K562 (cell line): ENCODE data around the gene SCYL1. TPM values are rescaled to one million over a fixed set of nuclear protein-coding genes. Genes with fewer than 3 reads are reported as not detected.

Experiments
- CAMTA2 ChIP-seq: fragments of 250-450 bp; sonication (Bioruptor Pico); conservative IDR thresholded peaks from 2 replicates; pipeline ENCODE4 v1.5.1; 2022
- CBX5 ChIP-seq: IDR thresholded peaks from 2 replicates; pipeline ENCODE4 v1.6.1; 2014; ENCODE audit warnings: low read depth, borderline replicate concordance
- CHAMP1 ChIP-seq: fragments of 450-650 bp; IDR thresholded peaks from 2 replicates; pipeline ENCODE4 v1.6.1; 2016; ENCODE audit warnings: mild to moderate bottlenecking
- DDX20 ChIP-seq: fragments of 450-650 bp; IDR thresholded peaks from 2 replicates; pipeline ENCODE4 v1.6.1; 2016; ENCODE audit warnings: missing genetic modification characterization, low read depth, mild to moderate bottlenecking, missing compliant biosample characterization, moderate library complexity
- GATA2 ChIP-seq: sonication (generic); formaldehyde crosslinking; IDR thresholded peaks from 2 replicates; pipeline ENCODE4 v1.4.0; 2020; ENCODE audit warnings: mild to moderate bottlenecking, missing genetic modification reagents
- HBP1 ChIP-seq: fragments of 450-650 bp; formaldehyde crosslinking; IDR thresholded peaks from 2 replicates; pipeline ENCODE4 v1.4.0; 2022; ENCODE audit warnings: missing genetic modification characterization
- HINFP ChIP-seq: fragments of 450-650 bp; conservative IDR thresholded peaks from 2 replicates; pipeline ENCODE4 v1.6.1; 2016; ENCODE audit warnings: missing genetic modification characterization, low read depth, mild to moderate bottlenecking, control low read depth, missing compliant biosample characterization
- HMBOX1 ChIP-seq: sonication (generic); IDR thresholded peaks from 2 replicates; pipeline ENCODE4 v1.6.1; 2016
- KDM1A ChIP-seq, 2 experiments: fragments of 450-650 bp; IDR thresholded peaks; 2 replicates each; pipeline ENCODE4 v1.6.1; 2016; ENCODE audit warnings: mild to moderate bottlenecking in 2 of 2
- NBN ChIP-seq: fragments of 450-650 bp; IDR thresholded peaks from 2 replicates; pipeline ENCODE4 v1.6.1; 2016; ENCODE audit warnings: low read depth, mild to moderate bottlenecking
- OTX1 ChIP-seq: fragments of 450-650 bp; formaldehyde crosslinking; IDR thresholded peaks from 2 replicates; pipeline ENCODE4 v1.4.0; 2022; ENCODE audit warnings: mild to moderate bottlenecking
- RBM14 ChIP-seq: fragments of 200-400 bp; formaldehyde crosslinking; IDR thresholded peaks from 2 replicates; pipeline ENCODE4 v1.6.1; 2018; ENCODE audit warnings: low read depth, mild to moderate bottlenecking, low read length, moderate library complexity, borderline replicate concordance; ENCODE audit not compliant: insufficient read depth
- RBM22 ChIP-seq: fragments of 200-400 bp; formaldehyde crosslinking; IDR thresholded peaks from 2 replicates; pipeline ENCODE4 v1.6.1; 2018; ENCODE audit warnings: low read length, low read depth; ENCODE audit not compliant: poor library complexity, severe bottlenecking
- SP1 ChIP-seq: sonication (generic); formaldehyde crosslinking; IDR thresholded peaks from 2 replicates; pipeline ENCODE4 v1.8.1; 2022; ENCODE audit warnings: mild to moderate bottlenecking, missing genetic modification reagents
- TBL1XR1 ChIP-seq, 2 experiments: IDR thresholded peaks; 2 replicates each; pipeline ENCODE4 v1.6.1; 2012; ENCODE audit warnings: improper control_type of control experiment in 2 of 2, low read length in 2 of 2, mild to moderate bottlenecking in 1 of 2
- ZNF134 ChIP-seq: fragments of 250-450 bp; sonication (Bioruptor Pico); conservative IDR thresholded peaks from 2 replicates; pipeline ENCODE4 v1.4.0; 2020
- ZNF239 ChIP-seq: fragments of 250-450 bp; sonication (Bioruptor Pico); IDR thresholded peaks from 2 replicates; pipeline ENCODE4 v1.4.0; 2020; ENCODE audit warnings: mild to moderate bottlenecking
- ZNF551 ChIP-seq: fragments of 250-450 bp; sonication (Bioruptor Pico); IDR thresholded peaks from 2 replicates; pipeline ENCODE4 v1.5.0; 2021; ENCODE audit warnings: mild to moderate bottlenecking, moderate library complexity
- polyA plus RNA-seq, 8 experiments: library from polyadenylated mRNA; depleted of rRNA in 4 of 8; stranded (reverse) in 5 of 8; unstranded in 3 of 8; fragments of >200 nt; fragmentation: Nextera tagmentation in 2 of 8; fragmentation: Illumina TruSeq in 1 of 8; extraction: Ambion mirVana in 2 of 8; extraction: Trizol in 1 of 8; gene quantifications; 2 replicates each; pipeline versions ENCODE4 v1.2.1 to v1.2.3, GENCODE V29; 2011 to 2014; ENCODE audit warnings: inconsistent platforms in 1 of 8, missing spikeins in 1 of 8
- total RNA-seq, 7 experiments: library from RNA; depleted of rRNA in 6 of 7; stranded (reverse); fragments of >200 nt in 6 of 7; fragmentation: Illumina TruSeq in 2 of 7; extraction: Trizol in 2 of 7; gene quantifications; 2 replicates each; pipeline versions ENCODE4 v1.2.1 to v1.2.3, GENCODE V29; 2011 to 2021; ENCODE audit warnings: low replicate concordance in 1 of 7
- TF ChIP-seq, protein P1 (sequence below): sonication (generic); formaldehyde crosslinking; IDR thresholded peaks from 2 replicates; pipeline ENCODE4 v1.8.0; 2022; ENCODE audit warnings: missing genetic modification reagents, mild to moderate bottlenecking, moderate library complexity, borderline replicate concordance
- TF ChIP-seq, protein P2 (sequence below): fragments of 250-450 bp; sonication (Bioruptor Pico); IDR thresholded peaks from 2 replicates; pipeline ENCODE4 v1.5.0; 2021

The SCYL1 gene
- total and polyA plus RNA-seq, 9 of the 15 experiments (the other 6 are each of a cell fraction or from before 2014, with no cell fraction given), result 1.9 to 145 (median 57.6) TPM

GRCh38 chr11:65487467-65488272, 37.2 kb upstream of the SCYL1 start (continued):
- TF ChIP-seq, protein P1, sequence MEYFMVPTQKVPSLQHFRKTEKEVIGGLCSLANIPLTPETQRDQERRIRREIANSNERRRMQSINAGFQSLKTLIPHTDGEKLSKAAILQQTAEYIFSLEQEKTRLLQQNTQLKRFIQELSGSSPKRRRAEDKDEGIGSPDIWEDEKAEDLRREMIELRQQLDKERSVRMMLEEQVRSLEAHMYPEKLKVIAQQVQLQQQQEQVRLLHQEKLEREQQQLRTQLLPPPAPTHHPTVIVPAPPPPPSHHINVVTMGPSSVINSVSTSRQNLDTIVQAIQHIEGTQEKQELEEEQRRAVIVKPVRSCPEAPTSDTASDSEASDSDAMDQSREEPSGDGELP (CRISPR knock-in tag), result peak; percentile 65
- no peak for TF ChIP-seq ZNF239
- no peak for TF ChIP-seq HINFP
- peak; percentile 92 to 95 for TF ChIP-seq KDM1A (IDR thresholded peaks at IDR 0.05)
- no peak for TF ChIP-seq CHAMP1
- no peak for TF ChIP-seq TBL1XR1 (IDR thresholded peaks at IDR 0.05; ENCODE audit: low read length in 2 of 2)
- TF ChIP-seq HMBOX1, result no peak
- TF ChIP-seq RBM14, result no peak
- TF ChIP-seq DDX20 (tag), result no peak
- TF ChIP-seq HBP1 (CRISPR knock-in tag), result no peak
- TF ChIP-seq ZNF134 (CRISPR knock-in tag), result no peak
- TF ChIP-seq SP1, result peak; percentile 34; the same call in 1 of the 2 replicates
- no peak for TF ChIP-seq OTX1 (CRISPR knock-in tag)
- no peak for TF ChIP-seq CBX5
- no peak for TF ChIP-seq RBM22
- no peak for TF ChIP-seq GATA2 (CRISPR knock-in tag)
- no peak for TF ChIP-seq ZNF551 (CRISPR knock-in tag)
- TF ChIP-seq, protein P2, sequence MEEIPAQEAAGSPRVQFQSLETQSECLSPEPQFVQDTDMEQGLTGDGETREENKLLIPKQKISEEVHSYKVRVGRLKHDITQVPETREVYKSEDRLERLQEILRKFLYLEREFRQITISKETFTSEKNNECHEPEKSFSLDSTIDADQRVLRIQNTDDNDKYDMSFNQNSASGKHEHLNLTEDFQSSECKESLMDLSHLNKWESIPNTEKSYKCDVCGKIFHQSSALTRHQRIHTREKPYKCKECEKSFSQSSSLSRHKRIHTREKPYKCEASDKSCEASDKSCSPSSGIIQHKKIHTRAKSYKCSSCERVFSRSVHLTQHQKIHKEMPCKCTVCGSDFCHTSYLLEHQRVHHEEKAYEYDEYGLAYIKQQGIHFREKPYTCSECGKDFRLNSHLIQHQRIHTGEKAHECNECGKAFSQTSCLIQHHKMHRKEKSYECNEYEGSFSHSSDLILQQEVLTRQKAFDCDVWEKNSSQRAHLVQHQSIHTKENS (CRISPR knock-in tag), result no peak
- TF ChIP-seq NBN, result no peak
- no peak for TF ChIP-seq CAMTA2
